ENCODE results near the gene SLCO3A1. TPM values are rescaled to one million over a fixed set of nuclear protein-coding genes. Genes with fewer than 3 reads are reported as not detected.
A peak's percentile ranks its signal among the peaks of the same experiment; 100 is the strongest.
"Not testable (repeated sequence)": the region's sequence is repeated elsewhere in the genome, so short reads cannot be mapped to it uniquely, and the experiment has no call there.

The SLCO3A1 gene
- total RNA-seq, 2 experiments from 2014 or later: 4.2 to 4.8 TPM

- H3K4me1 Mint-ChIP-seq (ENCODE audit: low read depth): peaks cover 22% of the 10 kb centered on the region
- ChIA-PET CTCF (no interaction called here), POLR2A (no interaction called here)
- no peaks in the 10 kb centered on the region for H3K9me3 Mint-ChIP-seq
- H3K27ac Mint-ChIP-seq: no peak overlapping the region
- intact Hi-C loops (cut with micrococcal nuclease): no loop called here
- no peak overlapping the region for H3K4me3 Mint-ChIP-seq
- H3K27me3 Mint-ChIP-seq: no peaks in the 10 kb centered on the region
- TF ChIP-seq CTCF (IDR thresholded peaks at IDR 0.05): no peak
- H3K36me3 Mint-ChIP-seq (ENCODE audit: low read depth): no peaks in the 10 kb centered on the region
- DNase-seq (no peak), ATAC-seq (no peak)
These were observed 99.9 kb downstream of the SLCO3A1 start for GRCh38 chr15:91953432-91953831.

GRCh38 chr15:91954292-91954691, 100.8 kb downstream of the SLCO3A1 start:
- Mint-ChIP-seq H3K27me3 (no peaks in the 10 kb centered on the region), H3K4me1 (ENCODE audit: low read depth) (peaks cover 22% of the 10 kb centered on the region), H3K36me3 (ENCODE audit: low read depth) (no peaks in the 10 kb centered on the region), H3K9me3 (no peaks in the 10 kb centered on the region), H3K27ac (no peak overlapping the region), H3K4me3 (no peak overlapping the region)
- POLR2A ChIA-PET: no interaction called here
- CTCF ChIA-PET: no interaction called here
- intact Hi-C loops (cut with micrococcal nuclease): no loop called here
- no peak for TF ChIP-seq CTCF (IDR thresholded peaks at IDR 0.05)
- DNase-seq (no peak), ATAC-seq (no peak)

- CTCF ChIA-PET: no interaction called here
These were observed 102.7 kb downstream of the SLCO3A1 start for GRCh38 chr15:91956026-91956723.

GRCh38 chr15:91961357-91961756, 107.8 kb downstream of the SLCO3A1 start:
- H3K4me1 Mint-ChIP-seq (ENCODE audit: low read depth): peaks cover 11% of the 10 kb centered on the region
- peaks cover 3% of the 10 kb centered on the region for H3K9me3 Mint-ChIP-seq
- intact Hi-C loops (cut with micrococcal nuclease): no loop called here
- ATAC-seq (no peak), DNase-seq (no peak)
- H3K36me3 Mint-ChIP-seq (ENCODE audit: low read depth): no peaks in the 10 kb centered on the region
- no peak for TF ChIP-seq CTCF (IDR thresholded peaks at IDR 0.05)
- ChIA-PET CTCF (no interaction called here), POLR2A (no interaction called here)
- no peaks in the 10 kb centered on the region for H3K27me3 Mint-ChIP-seq
- H3K4me3 Mint-ChIP-seq: no peak overlapping the region
- H3K27ac Mint-ChIP-seq: no peak overlapping the region

More at GRCh38 chr15:91956026-91956723, 102.7 kb downstream of the SLCO3A1 start:
- intact Hi-C loops (cut with micrococcal nuclease): no loop called here
- Mint-ChIP-seq H3K27me3 (no peaks in the 10 kb centered on the region), H3K4me1 (ENCODE audit: low read depth) (peaks cover 23% of the 10 kb centered on the region), H3K27ac (no peak overlapping the region), H3K36me3 (ENCODE audit: low read depth) (no peaks in the 10 kb centered on the region), H3K4me3 (no peak overlapping the region), H3K9me3 (no peaks in the 10 kb centered on the region)
- TF ChIP-seq CTCF (IDR thresholded peaks at IDR 0.05): no peak
- POLR2A ChIA-PET: interaction anchor here (0.9 kb wide), 1 partner anchor 104 kb away, joined by 4 read pairs; no protein-coding TSS in a partner anchor
- DNase-seq (no peak), ATAC-seq (no peak)

GRCh38 chr15:91963747-91964146, 110.2 kb downstream of the SLCO3A1 start:
- POLR2A ChIA-PET; ATAC-seq; H3K4me3 Mint-ChIP-seq; H3K36me3 Mint-ChIP-seq (ENCODE audit: low read depth); H3K9me3 Mint-ChIP-seq; H3K27ac Mint-ChIP-seq; H3K27me3 Mint-ChIP-seq; intact Hi-C loops (cut with micrococcal nuclease): not testable (repeated sequence)
- H3K4me1 Mint-ChIP-seq (ENCODE audit: low read depth): peaks cover 11% of the 10 kb centered on the region
- CTCF ChIA-PET: interaction anchor here (1.1 to 1.5 kb wide), 2 partner anchors 114 to 257 kb away, joined by 3 read pairs; no protein-coding TSS in a partner anchor
- DNase-seq: peak; percentile 6

Data from activated CD8-positive, alpha-beta T cell treated with anti-CD3 and anti-CD28 coated beads for 36 hours (primary cell).